ENCODE measurements around the gene AICDA.
"Not testable (repeated sequence)": the region's sequence is repeated elsewhere in the genome, so short reads cannot be mapped to it uniquely, and the experiment has no call there.

AICDA gene

GRCh38 chr12:8612629-8613028, at the start of gene AICDA:
AICDA (minus strand) TSS chr12:8612859; CDS start chr12:8612767, 92 bp downstream.
- DNase-seq, result no peak

- no peak for DNase-seq
These were observed 49.1 kb upstream of the AICDA start for GRCh38 chr12:8661751-8662150.

GRCh38 chr12:8661016-8661415, 48.4 kb upstream of the AICDA start:
- no peak for DNase-seq

- DNase-seq, result no peak
These were observed 45.7 kb upstream of the AICDA start for GRCh38 chr12:8658346-8658745.

GRCh38 chr12:8655421-8655820, 42.8 kb upstream of the AICDA start:
- DNase-seq, result no peak

GRCh38 chr12:8648576-8649205, 36.0 kb upstream of the AICDA start:
- peak; percentile 23 for DNase-seq

- no peak for DNase-seq
These were observed 35.3 kb upstream of the AICDA start for GRCh38 chr12:8647968-8648367.

GRCh38 chr12:8644345-8645248, 31.9 kb upstream of the AICDA start:
- peak; percentile 33 for DNase-seq

- DNase-seq, result no peak
These were observed 30.1 kb upstream of the AICDA start for GRCh38 chr12:8642775-8643174.

- no peak for DNase-seq
These were observed 27.3 kb upstream of the AICDA start for GRCh38 chr12:8639936-8640335.

GRCh38 chr12:8638951-8639350, 26.3 kb upstream of the AICDA start:
- no peak for DNase-seq

GRCh38 chr12:8637666-8638065, 25.0 kb upstream of the AICDA start:
- DNase-seq, result no peak

GRCh38 chr12:8637244-8637643, 24.6 kb upstream of the AICDA start:
- DNase-seq, result no peak

- DNase-seq, result no peak
These were observed 23.9 kb upstream of the AICDA start for GRCh38 chr12:8636581-8636980.

- DNase-seq, result not testable (repeated sequence)
These were observed 23.3 kb upstream of the AICDA start for GRCh38 chr12:8636007-8636346.

- not testable (repeated sequence) for DNase-seq
These were observed 22.8 kb upstream of the AICDA start for GRCh38 chr12:8635342-8636006.

GRCh38 chr12:8630131-8630530, 17.5 kb upstream of the AICDA start:
- no peak for DNase-seq

- DNase-seq, result no peak
These were observed 16.9 kb upstream of the AICDA start for GRCh38 chr12:8629486-8630033.

GRCh38 chr12:8628731-8629130, 16.1 kb upstream of the AICDA start:
- no peak for DNase-seq

- DNase-seq, result not testable (repeated sequence)
These were observed 12.1 kb upstream of the AICDA start for GRCh38 chr12:8624750-8625149.

- DNase-seq, result no peak
These were observed 10.0 kb upstream of the AICDA start for GRCh38 chr12:8622646-8623045.

- DNase-seq, result no peak
These were observed 2.5 kb upstream of the AICDA start for GRCh38 chr12:8615206-8615605.

- not testable (repeated sequence) for DNase-seq
These were observed 1.2 kb upstream of the AICDA start for GRCh38 chr12:8613881-8614280.

Measured in activated effector memory CD4-positive, alpha-beta T cell treated with Interleukin-2 at 50 U/mL for 16 hours (primary cell).